DMS53 (cell line): ENCODE results near the gene LARP4B.

Experiments
- DNase-seq: peaks from one replicate; lab custom pipeline; 2025; lab: John Stamatoyannopoulos, UW

The LARP4B gene

GRCh38 chr10:867807-868206, 63.7 kb downstream of the LARP4B start:
- DNase-seq: no peak

GRCh38 chr10:866577-866941, 64.9 kb downstream of the LARP4B start:
- no peak for DNase-seq

- no peak for DNase-seq
Measured at GRCh38 chr10:865924-866576, 65.5 kb downstream of the LARP4B start.

GRCh38 chr10:865257-865656, 66.2 kb downstream of the LARP4B start:
- DNase-seq: no peak

DNA sequence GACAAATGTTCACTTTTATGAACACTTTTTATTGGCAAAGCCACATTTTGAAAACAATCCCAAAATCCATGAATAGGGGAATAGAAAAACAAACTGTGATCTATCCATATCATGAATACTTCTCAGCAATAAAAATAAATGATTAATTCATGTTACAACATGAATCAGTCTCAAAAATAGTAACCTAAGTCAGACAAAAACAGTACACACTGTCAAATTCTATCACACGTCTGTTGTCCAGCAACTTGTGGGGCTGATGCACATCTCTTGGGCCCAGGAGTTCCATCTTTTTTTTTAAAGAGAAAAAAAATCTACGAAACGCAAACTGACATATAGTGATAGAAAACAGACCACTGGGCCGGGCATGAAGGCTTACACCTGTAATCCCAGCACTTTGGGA, 71.0 kb downstream of the LARP4B start:
- no peak for DNase-seq

- no peak for DNase-seq
Measured at GRCh38 chr10:856416-857157, 74.9 kb downstream of the LARP4B start.

DNA sequence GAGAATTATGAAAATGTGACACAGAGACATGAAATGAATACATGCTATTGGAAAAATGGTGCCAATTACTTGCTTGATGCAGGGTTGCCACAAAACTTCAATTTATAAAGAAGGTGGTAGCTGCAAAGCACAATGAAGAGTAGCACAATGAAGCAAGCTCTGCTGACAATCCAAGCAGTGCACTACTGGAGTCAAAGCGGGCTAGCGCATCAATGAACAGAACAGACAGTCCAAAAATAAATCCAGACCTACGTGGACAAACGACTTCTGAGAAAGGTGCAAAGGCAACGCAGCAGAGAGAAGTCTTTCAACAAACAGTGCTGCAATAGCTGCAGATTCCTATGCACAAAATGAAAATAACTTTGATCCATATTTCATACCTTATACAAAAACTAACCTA, 75.8 kb downstream of the LARP4B start:
- DNase-seq: no peak

GRCh38 chr10:855079-855478, 76.4 kb downstream of the LARP4B start:
- DNase-seq: no peak

DNA sequence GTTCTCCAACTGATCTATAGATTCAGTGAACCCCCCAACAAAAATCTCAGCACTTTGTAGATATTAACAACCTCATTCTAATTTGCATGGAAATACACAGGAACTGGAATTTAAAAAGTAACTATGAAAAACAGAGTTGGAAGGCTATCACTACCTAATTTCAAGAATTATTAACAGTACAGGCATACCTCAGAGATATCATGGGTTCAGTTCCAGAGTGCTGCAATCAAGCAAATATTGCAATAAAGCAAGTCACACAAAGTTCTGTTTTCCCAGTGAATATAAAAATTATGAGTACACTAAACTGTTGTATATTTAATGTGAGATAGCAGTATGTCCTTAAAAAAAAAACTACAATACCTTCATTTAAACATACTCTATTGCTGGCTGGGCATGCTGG, 78.5 kb downstream of the LARP4B start:
- no peak for DNase-seq

GRCh38 chr10:852386-852785, 79.1 kb downstream of the LARP4B start:
- no peak for DNase-seq

DNA sequence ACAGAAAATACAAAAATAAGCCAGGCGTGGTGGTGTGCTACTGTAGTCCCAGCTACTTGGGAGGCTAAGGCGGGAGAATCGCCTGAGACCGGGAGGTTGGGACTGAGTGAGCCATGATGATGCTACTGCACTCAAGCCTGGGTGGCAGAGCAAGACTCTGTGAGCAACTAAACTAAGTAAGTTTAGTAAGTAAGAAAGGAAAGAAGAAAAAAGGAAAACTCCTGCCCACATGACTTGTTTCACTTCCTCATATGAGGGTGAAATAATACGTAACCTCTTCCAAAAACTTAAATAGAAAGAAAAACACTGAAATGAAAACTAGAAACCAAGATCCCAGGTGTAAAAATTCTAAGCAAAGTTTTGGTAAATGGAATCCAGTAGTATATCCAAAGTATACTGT, 79.6 kb downstream of the LARP4B start:
- no peak for DNase-seq

DNA sequence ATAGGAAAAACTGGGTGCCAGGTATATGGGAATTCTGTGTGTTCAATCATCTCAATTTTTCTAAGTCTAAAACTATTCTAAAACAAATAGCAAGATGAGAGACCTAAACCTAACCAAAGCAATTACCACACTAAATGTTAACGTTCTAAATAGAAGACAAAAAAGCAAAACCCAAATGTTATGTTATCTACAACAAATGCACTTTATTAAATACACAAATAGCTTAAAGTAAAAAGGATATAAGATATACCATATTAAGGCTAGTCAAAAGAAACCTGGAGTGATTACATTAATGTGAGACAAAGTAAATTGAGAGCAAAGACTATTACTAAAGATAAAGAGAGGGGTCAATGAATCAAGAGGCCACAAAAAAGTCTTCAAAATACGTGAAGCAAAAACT, 81.4 kb downstream of the LARP4B start:
- DNase-seq: no peak

- DNase-seq: no peak
Measured at GRCh38 chr10:847868-848267, 83.6 kb downstream of the LARP4B start.

DNA sequence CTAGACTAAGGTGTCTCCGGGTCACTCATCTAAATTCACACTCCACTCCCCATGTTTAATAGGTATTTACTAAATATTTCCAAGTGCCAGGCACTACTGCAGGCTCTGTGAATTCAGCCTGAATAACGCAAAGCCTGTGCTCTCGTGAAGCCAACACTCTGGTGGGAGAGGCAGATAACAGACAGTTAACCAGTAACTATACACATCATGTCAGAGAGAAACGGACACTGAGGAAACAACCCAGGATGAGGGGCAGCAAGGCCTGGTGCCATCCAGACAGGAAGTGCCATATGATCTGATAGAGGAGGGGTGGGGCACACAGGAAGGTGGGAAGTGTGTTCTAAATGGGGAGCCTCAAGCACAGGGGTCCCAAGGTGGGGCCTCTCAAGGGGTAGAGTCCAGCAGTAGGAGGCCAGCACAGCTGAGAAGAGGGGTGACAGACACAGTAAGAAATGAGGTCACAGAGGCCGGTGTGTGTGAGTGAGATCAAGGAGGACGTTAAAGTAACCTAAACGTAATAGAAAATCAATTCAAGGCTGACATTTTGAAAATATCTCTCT, 85.3 kb downstream of the LARP4B start:
- no peak for DNase-seq

DNA sequence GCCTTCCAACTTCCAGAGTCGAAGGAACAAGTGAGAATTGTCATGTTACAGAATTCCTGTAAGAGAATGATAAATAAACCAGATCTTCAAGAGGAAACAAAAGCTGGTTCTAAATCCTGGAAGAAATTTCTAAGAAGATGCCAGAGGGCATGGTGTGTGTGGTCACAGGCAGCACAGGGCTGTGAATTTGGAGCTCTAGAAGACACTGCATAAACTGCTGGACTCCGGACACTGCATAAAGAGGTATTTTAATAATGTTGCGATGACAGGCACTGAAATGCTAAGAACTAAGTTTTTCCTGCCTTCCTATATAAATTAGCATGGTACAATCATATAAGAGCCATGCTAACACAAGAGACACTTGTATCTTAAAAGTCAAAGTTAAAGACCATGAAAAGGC, 86.0 kb downstream of the LARP4B start:
- no peak for DNase-seq

- DNase-seq: no peak
Measured at GRCh38 chr10:844552-844951, 87.0 kb downstream of the LARP4B start.

GRCh38 chr10:843703-844102, 87.8 kb downstream of the LARP4B start:
- no peak for DNase-seq

GRCh38 chr10:842795-843194, 88.7 kb downstream of the LARP4B start:
- DNase-seq: no peak

DNA sequence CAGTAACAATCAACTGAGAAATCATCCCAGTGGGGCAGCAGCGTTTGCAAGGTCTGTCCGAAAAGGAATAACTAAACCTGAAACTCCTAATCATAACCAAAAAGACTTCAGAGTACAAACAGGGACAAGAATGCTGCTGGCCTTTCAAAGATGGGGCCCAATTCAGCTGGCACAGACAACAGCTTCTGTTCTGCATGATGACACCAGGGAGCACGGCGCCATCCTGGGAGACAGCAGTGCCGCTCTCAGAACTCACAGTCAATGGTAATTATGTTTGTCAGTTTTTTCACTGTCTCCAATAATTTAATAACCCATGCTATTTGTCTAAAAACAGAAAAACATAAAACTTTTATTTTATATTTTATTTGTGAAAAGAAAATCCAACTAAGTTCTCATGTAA, 90.0 kb downstream of the LARP4B start:
- no peak for DNase-seq

GRCh38 chr10:839550-840205, 91.8 kb downstream of the LARP4B start:
- peak; percentile 59 for DNase-seq

- no peak for DNase-seq
Measured at GRCh38 chr10:836782-837181, 94.7 kb downstream of the LARP4B start.

DNA sequence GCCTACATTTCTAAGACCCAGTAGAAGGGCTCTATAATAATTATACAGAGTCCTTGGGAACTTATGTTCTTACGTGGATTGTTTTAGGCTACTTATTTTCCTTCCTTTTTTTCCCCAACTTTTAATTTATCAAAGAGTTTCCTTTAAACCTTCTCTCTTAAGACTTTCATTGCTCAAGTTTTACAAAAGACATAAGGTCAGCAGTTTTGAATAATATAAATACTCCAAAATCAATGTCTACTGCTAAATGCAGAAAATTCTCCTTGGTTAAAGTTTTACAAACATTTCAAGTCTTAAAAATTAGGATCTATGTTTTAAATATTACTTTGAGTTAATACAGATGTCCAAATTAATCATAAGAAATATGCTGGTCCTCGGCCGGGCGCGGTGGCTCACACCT, 97.0 kb downstream of the LARP4B start:
- no peak for DNase-seq

- DNase-seq: no peak
Measured at GRCh38 chr10:829241-829640, 102.3 kb downstream of the LARP4B start.
